ENCODE measurements around the gene SPSB1. TPM values are rescaled to one million over a fixed set of nuclear protein-coding genes. Genes with fewer than 3 reads are reported as not detected.

SPSB1 gene
- total RNA-seq, 4 donors from 2014 or later: 18.9 to 64.9 (median 41.8) TPM

GRCh38 chr1:9356829-9357466 lies 64.3 kb downstream of the SPSB1 start:
- Histone ChIP-seq H3K27me3 (no peaks in the 10 kb centered on the region), H3K27ac (no peak overlapping the region), H3K4me1 (peaks cover 0 to 28% (median 11%) of the 10 kb centered on the region in 4 donors), H3K36me3 (peaks cover 0 to 49% (median 8%) of the 10 kb centered on the region in 3 donors), H3K4me3 (no peak overlapping the region), H3K9me3 (no peaks in the 10 kb centered on the region)
- 95 to 97% methylated on average over 2 of the region's 2 CpGs for WGBS, 2 donors
- no peak for DNase-seq (ENCODE audit: low spot score in 2 of 2)
- no peak for TF ChIP-seq POLR2A (IDR thresholded peaks at IDR 0.05)
- TF ChIP-seq EP300 (IDR thresholded peaks at IDR 0.05): no peak
- TF ChIP-seq CTCF (IDR thresholded peaks at IDR 0.05): no peak

- H3K9me3 ChIP-seq: no peaks in the 10 kb centered on the region
- peaks cover 0 to 28% (median 8%) of the 10 kb centered on the region in 4 donors for H3K4me1 ChIP-seq
These were observed 65.3 kb downstream of the SPSB1 start for GRCh38 chr1:9357958-9358357.

GRCh38 chr1:9360371-9361064 lies 67.8 kb downstream of the SPSB1 start:
- no peak overlapping the region for H3K27ac ChIP-seq
- peaks cover 0 to 30% (median 8%) of the 10 kb centered on the region in 4 donors for H3K4me1 ChIP-seq
- 87 to 89% methylated on average over 12 to 20 of the region's 20 CpGs for WGBS, 2 donors

More at GRCh38 chr1:9357958-9358357, 65.3 kb downstream of the SPSB1 start:
- Histone ChIP-seq H3K27ac (no peak overlapping the region), H3K27me3 (no peaks in the 10 kb centered on the region), H3K4me3 (no peak overlapping the region), H3K36me3 (peaks cover 0 to 49% (median 8%) of the 10 kb centered on the region in 3 donors)
- TF ChIP-seq CTCF (IDR thresholded peaks at IDR 0.05): no peak
- TF ChIP-seq POLR2A (IDR thresholded peaks at IDR 0.05): no peak
- no peak for TF ChIP-seq EP300 (IDR thresholded peaks at IDR 0.05)
- DNase-seq (ENCODE audit: low spot score in 2 of 2): no peak
- 90 to 91% methylated on average over 8 of the region's 8 CpGs for WGBS, 2 donors

GRCh38 chr1:9361630-9362260 lies 69.1 kb downstream of the SPSB1 start:
- no peak overlapping the region for H3K4me3 ChIP-seq
- H3K36me3 ChIP-seq: peaks cover 0 to 30% (median 0%) of the 10 kb centered on the region in 3 donors
- no peak for TF ChIP-seq EP300 (IDR thresholded peaks at IDR 0.05)
- TF ChIP-seq CTCF (IDR thresholded peaks at IDR 0.05): no peak
- TF ChIP-seq POLR2A (IDR thresholded peaks at IDR 0.05): no peak
- 54 to 57% methylated on average over 12 to 14 of the region's 14 CpGs for WGBS, 2 donors
- peaks cover 0 to 30% (median 8%) of the 10 kb centered on the region in 4 donors for H3K4me1 ChIP-seq
- H3K9me3 ChIP-seq: no peaks in the 10 kb centered on the region
- no peak overlapping the region for H3K27ac ChIP-seq
- H3K27me3 ChIP-seq: no peaks in the 10 kb centered on the region
- DNase-seq (ENCODE audit: low spot score in 2 of 2): no peak

More at GRCh38 chr1:9360371-9361064, 67.8 kb downstream of the SPSB1 start:
- no peaks in the 10 kb centered on the region for H3K27me3 ChIP-seq
- no peak overlapping the region for H3K4me3 ChIP-seq
- no peak for DNase-seq (ENCODE audit: low spot score in 2 of 2)
- TF ChIP-seq CTCF (IDR thresholded peaks at IDR 0.05): no peak
- TF ChIP-seq EP300 (IDR thresholded peaks at IDR 0.05): no peak
- no peak for TF ChIP-seq POLR2A (IDR thresholded peaks at IDR 0.05)
- H3K36me3 ChIP-seq: peaks cover 0 to 42% (median 8%) of the 10 kb centered on the region in 3 donors
- H3K9me3 ChIP-seq: no peaks in the 10 kb centered on the region
